ENCODE measurements around the gene GAA. TPM values are rescaled to one million over a fixed set of nuclear protein-coding genes. Genes with fewer than 3 reads are reported as not detected.

GAA gene
- total RNA-seq, 4 donors from 2014 or later = 42.1 to 131 (median 83.2) TPM

DNA sequence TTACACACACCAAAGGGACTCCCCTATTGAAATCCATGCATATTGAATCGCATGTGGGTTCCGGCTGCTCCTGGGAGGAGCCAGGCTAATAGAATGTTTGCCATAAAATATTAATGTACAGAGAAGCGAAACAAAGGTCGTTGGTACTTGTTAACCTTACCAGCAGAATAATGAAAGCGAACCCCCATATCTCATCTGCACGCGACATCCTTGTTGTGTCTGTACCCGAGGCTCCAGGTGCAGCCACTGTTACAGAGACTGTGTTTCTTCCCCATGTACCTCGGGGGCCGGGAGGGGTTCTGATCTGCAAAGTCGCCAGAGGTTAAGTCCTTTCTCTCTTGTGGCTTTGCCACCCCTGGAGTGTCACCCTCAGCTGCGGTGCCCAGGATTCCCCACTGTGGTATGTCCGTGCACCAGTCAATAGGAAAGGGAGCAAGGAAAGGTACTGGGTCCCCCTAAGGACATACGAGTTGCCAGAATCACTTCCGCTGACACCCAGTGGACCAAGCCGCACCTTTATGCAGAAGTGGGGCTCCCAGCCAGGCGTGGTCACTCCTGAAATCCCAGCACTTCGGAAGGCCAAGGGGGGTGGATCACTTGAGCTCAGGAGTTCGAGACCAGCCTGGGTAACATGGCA is 2.2 kb downstream of the GAA start:
- TF ChIP-seq, protein P1, sequence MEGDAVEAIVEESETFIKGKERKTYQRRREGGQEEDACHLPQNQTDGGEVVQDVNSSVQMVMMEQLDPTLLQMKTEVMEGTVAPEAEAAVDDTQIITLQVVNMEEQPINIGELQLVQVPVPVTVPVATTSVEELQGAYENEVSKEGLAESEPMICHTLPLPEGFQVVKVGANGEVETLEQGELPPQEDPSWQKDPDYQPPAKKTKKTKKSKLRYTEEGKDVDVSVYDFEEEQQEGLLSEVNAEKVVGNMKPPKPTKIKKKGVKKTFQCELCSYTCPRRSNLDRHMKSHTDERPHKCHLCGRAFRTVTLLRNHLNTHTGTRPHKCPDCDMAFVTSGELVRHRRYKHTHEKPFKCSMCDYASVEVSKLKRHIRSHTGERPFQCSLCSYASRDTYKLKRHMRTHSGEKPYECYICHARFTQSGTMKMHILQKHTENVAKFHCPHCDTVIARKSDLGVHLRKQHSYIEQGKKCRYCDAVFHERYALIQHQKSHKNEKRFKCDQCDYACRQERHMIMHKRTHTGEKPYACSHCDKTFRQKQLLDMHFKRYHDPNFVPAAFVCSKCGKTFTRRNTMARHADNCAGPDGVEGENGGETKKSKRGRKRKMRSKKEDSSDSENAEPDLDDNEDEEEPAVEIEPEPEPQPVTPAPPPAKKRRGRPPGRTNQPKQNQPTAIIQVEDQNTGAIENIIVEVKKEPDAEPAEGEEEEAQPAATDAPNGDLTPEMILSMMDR (IDR thresholded peaks at IDR 0.05) = no peak
- no peak for TF ChIP-seq POLR2A (IDR thresholded peaks at IDR 0.05)
- peaks cover 10 to 20% of the 10 kb centered on the region in 2 donors for H3K4me1 ChIP-seq
- no peaks in the 10 kb centered on the region for H3K27me3 ChIP-seq
- intact Hi-C loops (cut with DNase I) = loop anchor here (5.0 kb wide), 1 partner anchor 96 kb away; no protein-coding TSS in a partner anchor
- no peak overlapping the region for H3K4me3 ChIP-seq (replicated peaks in 1 of 3)
- no peak for DNase-seq
- H3K27ac ChIP-seq = no peak overlapping the region
- no peaks in the 10 kb centered on the region for H3K9me3 ChIP-seq
- no peaks in the 10 kb centered on the region for H3K36me3 ChIP-seq
- 86 to 91% methylated on average over 16 to 19 of the region's 19 CpGs for WGBS, 2 donors

DNA sequence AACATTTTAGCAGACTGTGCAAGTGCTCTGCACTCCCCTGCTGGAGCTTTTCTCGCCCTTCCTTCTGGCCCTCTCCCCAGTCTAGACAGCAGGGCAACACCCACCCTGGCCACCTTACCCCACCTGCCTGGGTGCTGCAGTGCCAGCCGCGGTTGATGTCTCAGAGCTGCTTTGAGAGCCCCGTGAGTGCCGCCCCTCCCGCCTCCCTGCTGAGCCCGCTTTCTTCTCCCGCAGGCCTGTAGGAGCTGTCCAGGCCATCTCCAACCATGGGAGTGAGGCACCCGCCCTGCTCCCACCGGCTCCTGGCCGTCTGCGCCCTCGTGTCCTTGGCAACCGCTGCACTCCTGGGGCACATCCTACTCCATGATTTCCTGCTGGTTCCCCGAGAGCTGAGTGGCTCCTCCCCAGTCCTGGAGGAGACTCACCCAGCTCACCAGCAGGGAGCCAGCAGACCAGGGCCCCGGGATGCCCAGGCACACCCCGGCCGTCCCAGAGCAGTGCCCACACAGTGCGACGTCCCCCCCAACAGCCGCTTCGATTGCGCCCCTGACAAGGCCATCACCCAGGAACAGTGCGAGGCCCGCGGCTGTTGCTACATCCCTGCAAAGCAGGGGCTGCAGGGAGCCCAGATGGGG is 3.1 kb downstream of the GAA start:
- TF ChIP-seq, protein P1 (IDR thresholded peaks at IDR 0.05) = no peak
- TF ChIP-seq POLR2A (IDR thresholded peaks at IDR 0.05) = no peak
- Histone ChIP-seq H3K36me3 (no peaks in the 10 kb centered on the region), H3K9me3 (no peaks in the 10 kb centered on the region), H3K4me3 (replicated peaks in 1 of 3) (no peak overlapping the region), H3K27me3 (no peaks in the 10 kb centered on the region), H3K4me1 (peaks cover 10 to 20% of the 10 kb centered on the region in 2 donors), H3K27ac (no peak overlapping the region)
- DNase-seq = peak; percentile 49 to 66
- intact Hi-C loops (cut with DNase I) = loop anchor here (5.0 kb wide), 1 partner anchor 97 kb away; no protein-coding TSS in a partner anchor
- WGBS, 2 donors = 29 to 36% methylated on average over 3 to 14 of the region's 26 CpGs

DNA sequence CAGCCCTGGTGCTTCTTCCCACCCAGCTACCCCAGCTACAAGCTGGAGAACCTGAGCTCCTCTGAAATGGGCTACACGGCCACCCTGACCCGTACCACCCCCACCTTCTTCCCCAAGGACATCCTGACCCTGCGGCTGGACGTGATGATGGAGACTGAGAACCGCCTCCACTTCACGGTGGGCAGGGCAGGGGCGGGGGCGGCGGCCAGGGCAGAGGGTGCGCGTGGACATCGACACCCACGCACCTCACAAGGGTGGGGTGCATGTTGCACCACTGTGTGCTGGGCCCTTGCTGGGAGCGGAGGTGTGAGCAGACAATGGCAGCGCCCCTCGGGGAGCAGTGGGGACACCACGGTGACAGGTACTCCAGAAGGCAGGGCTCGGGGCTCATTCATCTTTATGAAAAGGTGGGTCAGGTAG is 3.6 kb downstream of the GAA start:
- TF ChIP-seq, protein P1 (IDR thresholded peaks at IDR 0.05) = no peak
- no peak for TF ChIP-seq POLR2A (IDR thresholded peaks at IDR 0.05)
- no peaks in the 10 kb centered on the region for H3K9me3 ChIP-seq
- 87 to 90% methylated on average over 14 to 16 of the region's 18 CpGs for WGBS, 2 donors
- peak in 1 of 2 donors; percentile 1 for DNase-seq
- H3K36me3 ChIP-seq = no peaks in the 10 kb centered on the region
- no peak overlapping the region for H3K4me3 ChIP-seq (replicated peaks in 1 of 3)
- intact Hi-C loops (cut with DNase I) = loop anchor here (5.0 kb wide), 2 partner anchors 37 to 98 kb away; no protein-coding TSS in a partner anchor
- H3K27me3 ChIP-seq = no peaks in the 10 kb centered on the region
- H3K4me1 ChIP-seq = peaks cover 10 to 20% of the 10 kb centered on the region in 2 donors
- H3K27ac ChIP-seq = no peak overlapping the region

DNA sequence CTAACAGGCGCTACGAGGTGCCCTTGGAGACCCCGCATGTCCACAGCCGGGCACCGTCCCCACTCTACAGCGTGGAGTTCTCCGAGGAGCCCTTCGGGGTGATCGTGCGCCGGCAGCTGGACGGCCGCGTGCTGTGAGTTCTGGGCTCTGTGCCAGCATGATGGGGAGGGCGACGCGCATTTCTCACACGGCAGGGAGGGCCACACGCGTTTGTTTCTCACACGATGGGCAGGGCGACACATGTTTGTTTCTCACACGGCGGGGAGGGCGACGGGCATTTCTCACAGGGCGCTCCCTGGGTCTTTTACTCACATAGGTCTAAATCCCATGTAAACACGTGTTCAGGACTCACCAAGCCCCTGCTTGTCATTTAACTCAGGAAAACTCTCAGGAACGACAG is 4.4 kb downstream of the GAA start:
- no peaks in the 10 kb centered on the region for H3K36me3 ChIP-seq
- no peaks in the 10 kb centered on the region for H3K9me3 ChIP-seq
- no peaks in the 10 kb centered on the region for H3K27me3 ChIP-seq
- DNase-seq = peak in 1 of 2 donors; percentile 2
- no peak for TF ChIP-seq POLR2A (IDR thresholded peaks at IDR 0.05)
- TF ChIP-seq, protein P1 (IDR thresholded peaks at IDR 0.05) = no peak
- 59 to 64% methylated on average over 20 to 28 of the region's 29 CpGs for WGBS, 2 donors
- H3K27ac ChIP-seq = no peak overlapping the region
- intact Hi-C loops (cut with DNase I) = loop anchor here (5.0 kb wide), 1 partner anchor 37 kb away; no protein-coding TSS in a partner anchor
- H3K4me1 ChIP-seq = peaks cover 7 to 20% of the 10 kb centered on the region in 2 donors
- H3K4me3 ChIP-seq (replicated peaks in 1 of 3) = no peak overlapping the region

DNA sequence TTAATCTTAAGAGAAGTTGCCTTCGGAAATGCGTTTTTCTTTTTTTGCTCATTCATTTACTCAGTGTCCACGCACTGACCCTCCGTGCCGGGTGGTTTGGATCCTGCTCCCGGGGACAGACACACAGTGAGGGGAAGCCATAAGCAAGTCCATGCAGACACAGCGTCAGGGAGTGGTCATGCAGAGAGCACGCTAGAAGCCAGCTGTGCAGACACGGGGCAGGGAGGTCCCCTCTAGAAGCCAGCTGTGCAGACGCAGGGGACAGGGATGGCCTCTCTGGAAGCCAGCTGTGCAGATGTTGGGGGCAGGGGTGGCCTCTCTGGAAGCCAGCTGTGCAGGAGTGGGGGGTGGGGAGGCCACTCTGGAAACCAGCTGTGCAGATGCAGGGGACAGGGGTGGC is 4.8 kb downstream of the GAA start:
- H3K27me3 ChIP-seq = no peaks in the 10 kb centered on the region
- no peaks in the 10 kb centered on the region for H3K36me3 ChIP-seq
- peaks cover 7 to 20% of the 10 kb centered on the region in 2 donors for H3K4me1 ChIP-seq
- no peak overlapping the region for H3K27ac ChIP-seq
- WGBS, 2 donors = 81 to 87% methylated on average over 9 of the region's 10 CpGs
- DNase-seq = peak in 1 of 2 donors; percentile 1
- no peak overlapping the region for H3K4me3 ChIP-seq (replicated peaks in 1 of 3)
- intact Hi-C loops (cut with DNase I) = loop anchor here (5.0 kb wide), 1 partner anchor 36 kb away; no protein-coding TSS in a partner anchor
- H3K9me3 ChIP-seq = no peaks in the 10 kb centered on the region
- no peak for TF ChIP-seq POLR2A (IDR thresholded peaks at IDR 0.05)
- TF ChIP-seq, protein P1 (IDR thresholded peaks at IDR 0.05) = no peak
